ENCODE results near the gene RCBTB1.

Gene RCBTB1

DNA sequence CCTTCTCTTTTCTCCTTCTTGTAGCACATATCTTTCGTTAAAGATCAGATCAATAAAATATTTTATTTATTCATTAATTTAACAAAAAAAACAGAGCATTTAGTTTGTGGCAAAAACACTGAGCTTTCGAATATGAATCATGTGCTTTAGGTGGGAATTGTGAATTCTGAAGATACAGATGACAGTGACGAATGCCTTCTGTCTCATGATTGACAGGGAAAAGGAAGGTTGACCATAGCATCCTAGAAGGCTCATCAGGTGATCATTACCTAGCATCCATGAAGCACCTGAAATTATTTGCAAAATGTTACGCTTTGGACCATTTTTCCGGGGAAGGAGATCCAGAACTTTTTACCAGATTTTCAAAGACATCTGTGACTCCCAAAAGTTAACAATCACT is 46.8 kb upstream of the RCBTB1 start:
- CTCF ChIA-PET: no interaction called here
- no peak overlapping the region for H3K4me3 ChIP-seq (ENCODE audit: low read depth, low read length)
- H3K36me3 ChIP-seq (ENCODE audit: control insufficient read depth in 2 of 2, insufficient read depth in 1 of 2, low read length in 2 of 2): no peaks in the 10 kb centered on the region
- no peaks in the 10 kb centered on the region for H3K9me3 ChIP-seq (ENCODE audit: control insufficient read depth, insufficient read depth, low read depth, low read length)
- no peak for TF ChIP-seq MYNN (tag by site-specific recombination; IDR thresholded peaks at IDR 0.05; ENCODE audit: borderline replicate concordance)
- no peak for TF ChIP-seq ZNF214 (tag by site-specific recombination; IDR thresholded peaks at IDR 0.05; ENCODE audit: borderline replicate concordance)
- no peak for TF ChIP-seq ZBTB17 (tag by site-specific recombination; IDR thresholded peaks at IDR 0.05)
- TF ChIP-seq, protein P1, sequence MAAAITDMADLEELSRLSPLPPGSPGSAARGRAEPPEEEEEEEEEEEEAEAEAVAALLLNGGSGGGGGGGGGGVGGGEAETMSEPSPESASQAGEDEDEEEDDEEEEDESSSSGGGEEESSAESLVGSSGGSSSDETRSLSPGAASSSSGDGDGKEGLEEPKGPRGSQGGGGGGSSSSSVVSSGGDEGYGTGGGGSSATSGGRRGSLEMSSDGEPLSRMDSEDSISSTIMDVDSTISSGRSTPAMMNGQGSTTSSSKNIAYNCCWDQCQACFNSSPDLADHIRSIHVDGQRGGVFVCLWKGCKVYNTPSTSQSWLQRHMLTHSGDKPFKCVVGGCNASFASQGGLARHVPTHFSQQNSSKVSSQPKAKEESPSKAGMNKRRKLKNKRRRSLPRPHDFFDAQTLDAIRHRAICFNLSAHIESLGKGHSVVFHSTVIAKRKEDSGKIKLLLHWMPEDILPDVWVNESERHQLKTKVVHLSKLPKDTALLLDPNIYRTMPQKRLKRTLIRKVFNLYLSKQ (tag by site-specific recombination; IDR thresholded peaks at IDR 0.05; ENCODE audit: borderline replicate concordance): no peak
- TF ChIP-seq, protein P2, sequence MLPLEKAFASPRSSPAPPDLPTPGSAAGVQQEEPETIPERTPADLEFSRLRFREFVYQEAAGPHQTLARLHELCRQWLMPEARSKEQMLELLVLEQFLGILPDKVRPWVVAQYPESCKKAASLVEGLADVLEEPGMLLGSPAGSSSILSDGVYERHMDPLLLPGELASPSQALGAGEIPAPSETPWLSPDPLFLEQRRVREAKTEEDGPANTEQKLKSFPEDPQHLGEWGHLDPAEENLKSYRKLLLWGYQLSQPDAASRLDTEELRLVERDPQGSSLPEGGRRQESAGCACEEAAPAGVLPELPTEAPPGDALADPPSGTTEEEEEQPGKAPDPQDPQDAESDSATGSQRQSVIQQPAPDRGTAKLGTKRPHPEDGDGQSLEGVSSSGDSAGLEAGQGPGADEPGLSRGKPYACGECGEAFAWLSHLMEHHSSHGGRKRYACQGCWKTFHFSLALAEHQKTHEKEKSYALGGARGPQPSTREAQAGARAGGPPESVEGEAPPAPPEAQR (tag by site-specific recombination; IDR thresholded peaks at IDR 0.05): no peak
- TF ChIP-seq YY1 (tag by site-specific recombination; IDR thresholded peaks at IDR 0.05): no peak
- no peak for TF ChIP-seq ZNF623 (tag by site-specific recombination; IDR thresholded peaks at IDR 0.05)
- no peak for TF ChIP-seq ZNF776 (tag by site-specific recombination; IDR thresholded peaks at IDR 0.05; ENCODE audit: borderline replicate concordance)
- no peak for TF ChIP-seq ZNF501 (tag by site-specific recombination; IDR thresholded peaks at IDR 0.05)
- no peak for TF ChIP-seq ZFP3 (tag by site-specific recombination; IDR thresholded peaks at IDR 0.05; ENCODE audit: low read depth)
- TF ChIP-seq IKZF3 (tag by site-specific recombination; IDR thresholded peaks at IDR 0.05): no peak
- TF ChIP-seq ZNF24 (tag by site-specific recombination; IDR thresholded peaks at IDR 0.05): no peak
- no peak for TF ChIP-seq ZNF146 (tag by site-specific recombination; IDR thresholded peaks at IDR 0.05)
- TF ChIP-seq, protein P3, sequence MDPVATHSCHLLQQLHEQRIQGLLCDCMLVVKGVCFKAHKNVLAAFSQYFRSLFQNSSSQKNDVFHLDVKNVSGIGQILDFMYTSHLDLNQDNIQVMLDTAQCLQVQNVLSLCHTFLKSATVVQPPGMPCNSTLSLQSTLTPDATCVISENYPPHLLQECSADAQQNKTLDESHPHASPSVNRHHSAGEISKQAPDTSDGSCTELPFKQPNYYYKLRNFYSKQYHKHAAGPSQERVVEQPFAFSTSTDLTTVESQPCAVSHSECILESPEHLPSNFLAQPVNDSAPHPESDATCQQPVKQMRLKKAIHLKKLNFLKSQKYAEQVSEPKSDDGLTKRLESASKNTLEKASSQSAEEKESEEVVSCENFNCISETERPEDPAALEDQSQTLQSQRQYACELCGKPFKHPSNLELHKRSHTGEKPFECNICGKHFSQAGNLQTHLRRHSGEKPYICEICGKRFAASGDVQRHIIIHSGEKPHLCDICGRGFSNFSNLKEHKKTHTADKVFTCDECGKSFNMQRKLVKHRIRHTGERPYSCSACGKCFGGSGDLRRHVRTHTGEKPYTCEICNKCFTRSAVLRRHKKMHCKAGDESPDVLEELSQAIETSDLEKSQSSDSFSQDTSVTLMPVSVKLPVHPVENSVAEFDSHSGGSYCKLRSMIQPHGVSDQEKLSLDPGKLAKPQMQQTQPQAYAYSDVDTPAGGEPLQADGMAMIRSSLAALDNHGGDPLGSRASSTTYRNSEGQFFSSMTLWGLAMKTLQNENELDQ (tag by site-specific recombination; IDR thresholded peaks at IDR 0.05; ENCODE audit: low read depth): no peak
- TF ChIP-seq, protein P4, sequence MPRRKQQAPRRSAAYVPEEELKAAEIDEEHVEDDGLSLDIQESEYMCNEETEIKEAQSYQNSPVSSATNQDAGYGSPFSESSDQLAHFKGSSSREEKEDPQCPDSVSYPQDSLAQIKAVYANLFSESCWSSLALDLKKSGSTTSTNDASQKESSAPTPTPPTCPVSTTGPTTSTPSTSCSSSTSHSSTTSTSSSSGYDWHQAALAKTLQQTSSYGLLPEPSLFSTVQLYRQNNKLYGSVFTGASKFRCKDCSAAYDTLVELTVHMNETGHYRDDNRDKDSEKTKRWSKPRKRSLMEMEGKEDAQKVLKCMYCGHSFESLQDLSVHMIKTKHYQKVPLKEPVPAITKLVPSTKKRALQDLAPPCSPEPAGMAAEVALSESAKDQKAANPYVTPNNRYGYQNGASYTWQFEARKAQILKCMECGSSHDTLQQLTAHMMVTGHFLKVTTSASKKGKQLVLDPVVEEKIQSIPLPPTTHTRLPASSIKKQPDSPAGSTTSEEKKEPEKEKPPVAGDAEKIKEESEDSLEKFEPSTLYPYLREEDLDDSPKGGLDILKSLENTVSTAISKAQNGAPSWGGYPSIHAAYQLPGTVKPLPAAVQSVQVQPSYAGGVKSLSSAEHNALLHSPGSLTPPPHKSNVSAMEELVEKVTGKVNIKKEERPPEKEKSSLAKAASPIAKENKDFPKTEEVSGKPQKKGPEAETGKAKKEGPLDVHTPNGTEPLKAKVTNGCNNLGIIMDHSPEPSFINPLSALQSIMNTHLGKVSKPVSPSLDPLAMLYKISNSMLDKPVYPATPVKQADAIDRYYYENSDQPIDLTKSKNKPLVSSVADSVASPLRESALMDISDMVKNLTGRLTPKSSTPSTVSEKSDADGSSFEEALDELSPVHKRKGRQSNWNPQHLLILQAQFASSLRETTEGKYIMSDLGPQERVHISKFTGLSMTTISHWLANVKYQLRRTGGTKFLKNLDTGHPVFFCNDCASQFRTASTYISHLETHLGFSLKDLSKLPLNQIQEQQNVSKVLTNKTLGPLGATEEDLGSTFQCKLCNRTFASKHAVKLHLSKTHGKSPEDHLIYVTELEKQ (tag by site-specific recombination; IDR thresholded peaks at IDR 0.05; ENCODE audit: borderline replicate concordance): no peak
- TF ChIP-seq, protein P5, sequence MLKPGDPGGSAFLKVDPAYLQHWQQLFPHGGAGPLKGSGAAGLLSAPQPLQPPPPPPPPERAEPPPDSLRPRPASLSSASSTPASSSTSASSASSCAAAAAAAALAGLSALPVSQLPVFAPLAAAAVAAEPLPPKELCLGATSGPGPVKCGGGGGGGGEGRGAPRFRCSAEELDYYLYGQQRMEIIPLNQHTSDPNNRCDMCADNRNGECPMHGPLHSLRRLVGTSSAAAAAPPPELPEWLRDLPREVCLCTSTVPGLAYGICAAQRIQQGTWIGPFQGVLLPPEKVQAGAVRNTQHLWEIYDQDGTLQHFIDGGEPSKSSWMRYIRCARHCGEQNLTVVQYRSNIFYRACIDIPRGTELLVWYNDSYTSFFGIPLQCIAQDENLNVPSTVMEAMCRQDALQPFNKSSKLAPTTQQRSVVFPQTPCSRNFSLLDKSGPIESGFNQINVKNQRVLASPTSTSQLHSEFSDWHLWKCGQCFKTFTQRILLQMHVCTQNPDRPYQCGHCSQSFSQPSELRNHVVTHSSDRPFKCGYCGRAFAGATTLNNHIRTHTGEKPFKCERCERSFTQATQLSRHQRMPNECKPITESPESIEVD (tag by site-specific recombination; IDR thresholded peaks at IDR 0.05): no peak
- TF ChIP-seq KLF7 (tag by site-specific recombination; IDR thresholded peaks at IDR 0.05; ENCODE audit: borderline replicate concordance): no peak
- TF ChIP-seq ZNF555 (tag by site-specific recombination; conservative IDR thresholded peaks at IDR 0.05): no peak
- no peak for TF ChIP-seq ZNF677 (tag by site-specific recombination; IDR thresholded peaks at IDR 0.05)
- POLR2A ChIA-PET: no interaction called here
- no peaks in the 10 kb centered on the region for H3K4me1 ChIP-seq (ENCODE audit: control insufficient read depth, insufficient read depth, low read length)
- no peak overlapping the region for H3K27ac ChIP-seq (ENCODE audit: extremely low read depth, low read depth, low read length)

All from HEK293 (cell line).